22Rv1 (cell line): ENCODE measurements around the gene MFSD6.

Source experiments
- H3K27ac ChIP-seq: fragments of 450-650 bp; 2 replicates; pipeline ENCODE4 v1.5.1; 2017
- CTCF ChIP-seq: fragments of 450-650 bp; IDR thresholded peaks from 2 replicates; pipeline ENCODE4 v1.5.1; 2017; ENCODE audit warnings: mild to moderate bottlenecking
- ZFX ChIP-seq: fragments of 450-650 bp; IDR thresholded peaks from 2 replicates; pipeline ENCODE4 v1.6.1; 2017; ENCODE audit warnings: antibody characterized with exemption, borderline replicate concordance

MFSD6 gene

GRCh38 chr2:190533175-190533967 is 125.2 kb downstream of the MFSD6 start:
- no peak for TF ChIP-seq CTCF
- no peak for TF ChIP-seq ZFX
- peak overlapping the region; percentile 85 for H3K27ac ChIP-seq

GRCh38 chr2:190533968-190534309 is 125.8 kb downstream of the MFSD6 start:
- peak overlapping the region; percentile 85 for H3K27ac ChIP-seq
- TF ChIP-seq CTCF (no peak), ZFX (no peak)

DNA sequence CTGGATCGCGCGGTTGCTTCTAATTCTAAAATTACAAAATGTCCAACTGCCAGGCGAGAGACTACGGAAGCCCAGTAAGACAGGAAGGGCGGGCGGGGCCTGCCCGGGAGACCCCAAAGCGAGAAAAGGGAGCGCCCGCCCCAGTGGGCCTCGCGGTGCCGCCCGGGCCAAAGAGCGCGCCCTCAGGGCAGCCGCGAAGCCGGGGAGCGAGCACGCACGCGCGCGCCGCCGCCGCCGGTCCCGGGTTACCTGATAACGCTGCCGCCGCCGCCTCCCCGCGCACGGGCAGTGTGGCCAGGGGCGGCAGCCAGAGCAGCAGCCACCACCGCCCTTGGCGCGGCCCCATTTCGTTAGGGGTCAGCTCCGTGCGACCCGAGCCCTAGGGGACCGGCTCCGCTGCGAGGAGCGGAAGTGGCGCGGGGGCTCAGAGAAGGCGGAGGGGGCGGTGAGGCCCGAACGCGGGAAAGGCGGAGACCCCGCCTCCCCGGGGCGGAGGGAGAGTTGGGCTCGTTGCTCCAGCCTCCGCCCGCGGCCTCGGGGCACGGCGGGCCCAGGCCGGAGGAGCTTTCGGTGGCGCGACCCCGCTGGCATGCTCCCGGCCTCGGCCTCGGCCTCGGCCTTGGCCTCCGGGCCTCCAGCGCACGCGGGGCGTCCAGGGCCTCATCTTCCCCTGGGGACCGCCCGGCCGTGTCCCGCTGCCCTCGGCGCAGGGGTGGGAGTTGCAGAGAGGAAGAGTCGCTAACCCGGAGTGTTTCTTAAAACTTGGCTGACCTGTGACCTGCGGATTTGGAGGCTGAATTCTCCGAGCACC is 126.4 kb downstream of the MFSD6 start, which contains the start of gene NEMP2:
NEMP2 (minus strand) TSS at position 413 of the 811 bp plus-strand sequence; CDS start at position 346, 67 bp downstream.
- TF ChIP-seq CTCF (no peak), ZFX (no peak)

DNA sequence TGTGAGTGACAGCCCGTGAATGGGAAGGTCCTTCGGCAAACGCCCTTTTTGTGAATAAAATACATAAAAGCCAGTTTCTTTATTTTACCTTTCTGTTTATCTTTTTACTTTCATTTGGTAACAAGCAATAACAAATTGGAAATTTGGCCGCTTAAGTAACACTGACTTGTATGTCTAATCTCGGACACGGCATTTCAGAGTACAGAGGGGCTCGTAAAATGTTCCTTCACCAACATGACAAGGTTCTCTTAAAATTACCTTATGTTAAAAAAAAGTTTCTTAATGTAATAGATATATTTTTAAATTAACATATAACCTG is 126.9 kb downstream of the MFSD6 start:
- H3K27ac ChIP-seq: peak overlapping the region; percentile 85
- TF ChIP-seq CTCF (no peak), ZFX (no peak)

More for the DNA sequence above, 126.4 kb downstream of the MFSD6 start, which contains the start of gene NEMP2:
- peak within 1 kb of the TSS; percentile 85 for H3K27ac ChIP-seq

DNA sequence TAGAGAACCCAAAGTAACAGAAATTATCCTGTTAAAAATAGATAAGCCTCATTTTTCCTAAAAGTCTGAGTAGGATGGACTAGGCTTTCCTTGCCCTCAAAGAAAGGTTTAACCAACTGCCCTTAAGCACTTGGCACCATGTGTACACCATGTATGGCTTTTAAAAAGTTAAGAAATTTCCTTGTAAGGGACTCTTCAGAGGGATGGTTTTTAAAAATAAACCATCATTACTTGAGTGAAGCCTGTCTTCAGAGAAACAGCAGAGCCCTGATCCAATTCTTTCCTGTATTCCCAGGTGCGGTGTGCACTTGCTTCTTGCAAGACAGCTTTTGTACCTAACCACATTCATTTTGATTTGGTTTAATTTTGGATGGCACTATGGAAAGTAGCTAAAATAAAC is 127.4 kb downstream of the MFSD6 start:
- peak overlapping the region; percentile 85 for H3K27ac ChIP-seq
- TF ChIP-seq CTCF (no peak), ZFX (no peak)

DNA sequence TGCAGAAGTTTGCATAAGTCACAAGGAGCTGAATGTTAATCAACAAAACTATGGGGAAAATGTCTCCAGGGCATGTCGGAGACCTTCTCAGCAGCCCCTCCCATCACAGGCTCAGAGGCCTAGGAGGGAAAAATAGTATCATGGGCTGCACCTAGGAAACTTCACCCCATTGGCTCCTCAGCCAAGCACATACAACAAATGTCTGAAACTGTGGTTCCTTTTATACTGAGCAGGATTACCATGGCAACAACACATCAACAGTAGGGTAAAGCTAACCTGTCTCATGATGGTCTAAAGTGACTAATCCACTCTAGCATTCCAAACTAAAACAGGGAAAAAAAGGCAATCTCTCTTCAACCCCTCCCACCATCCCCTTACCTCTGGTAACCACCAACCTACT is 129.6 kb downstream of the MFSD6 start:
- H3K27ac ChIP-seq: no peak overlapping the region
- no peak for TF ChIP-seq ZFX
- TF ChIP-seq CTCF: no peak

DNA sequence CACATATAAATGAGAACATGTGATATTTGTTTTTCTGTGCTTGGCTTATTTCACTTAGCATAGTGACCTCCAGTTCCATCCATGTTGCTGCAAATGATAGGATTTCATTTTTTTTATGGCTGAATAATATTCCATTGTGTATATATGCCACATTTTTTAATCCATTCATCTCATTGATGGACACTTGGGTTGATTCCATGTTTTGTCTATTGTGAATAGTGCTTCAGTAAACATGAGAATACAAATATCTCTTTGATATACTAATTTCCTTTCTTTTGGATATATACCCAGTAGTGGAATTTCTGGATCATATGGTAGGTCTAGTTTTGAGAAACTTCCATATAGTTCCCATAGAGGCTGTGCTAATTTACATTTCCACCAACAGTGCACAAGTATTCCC is 130.0 kb downstream of the MFSD6 start:
- no peak overlapping the region for H3K27ac ChIP-seq
- no peak for TF ChIP-seq CTCF
- no peak for TF ChIP-seq ZFX
